Measurements from ENCODE around the gene NRL.

Gene NRL

GRCh38 chr14:24114532-24115421, at the start of gene NRL, which contains the start of gene DCAF11:
Gene NRL, minus strand, starts transcription at chr14:24114949. Its CDS starts 32,101 bp downstream, at chr14:24082848.
Gene DCAF11, plus strand, starts transcription at chr14:24114777. Its CDS starts 818 bp downstream, at chr14:24115595.
- TF ChIP-seq, protein P1, sequence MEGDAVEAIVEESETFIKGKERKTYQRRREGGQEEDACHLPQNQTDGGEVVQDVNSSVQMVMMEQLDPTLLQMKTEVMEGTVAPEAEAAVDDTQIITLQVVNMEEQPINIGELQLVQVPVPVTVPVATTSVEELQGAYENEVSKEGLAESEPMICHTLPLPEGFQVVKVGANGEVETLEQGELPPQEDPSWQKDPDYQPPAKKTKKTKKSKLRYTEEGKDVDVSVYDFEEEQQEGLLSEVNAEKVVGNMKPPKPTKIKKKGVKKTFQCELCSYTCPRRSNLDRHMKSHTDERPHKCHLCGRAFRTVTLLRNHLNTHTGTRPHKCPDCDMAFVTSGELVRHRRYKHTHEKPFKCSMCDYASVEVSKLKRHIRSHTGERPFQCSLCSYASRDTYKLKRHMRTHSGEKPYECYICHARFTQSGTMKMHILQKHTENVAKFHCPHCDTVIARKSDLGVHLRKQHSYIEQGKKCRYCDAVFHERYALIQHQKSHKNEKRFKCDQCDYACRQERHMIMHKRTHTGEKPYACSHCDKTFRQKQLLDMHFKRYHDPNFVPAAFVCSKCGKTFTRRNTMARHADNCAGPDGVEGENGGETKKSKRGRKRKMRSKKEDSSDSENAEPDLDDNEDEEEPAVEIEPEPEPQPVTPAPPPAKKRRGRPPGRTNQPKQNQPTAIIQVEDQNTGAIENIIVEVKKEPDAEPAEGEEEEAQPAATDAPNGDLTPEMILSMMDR (conservative IDR thresholded peaks at IDR 0.05), result no peak
- TF ChIP-seq ZFX (IDR thresholded peaks at IDR 0.05), result no peak
- peak within 1 kb of the TSS; percentile 97 for H3K27ac ChIP-seq

DNA sequence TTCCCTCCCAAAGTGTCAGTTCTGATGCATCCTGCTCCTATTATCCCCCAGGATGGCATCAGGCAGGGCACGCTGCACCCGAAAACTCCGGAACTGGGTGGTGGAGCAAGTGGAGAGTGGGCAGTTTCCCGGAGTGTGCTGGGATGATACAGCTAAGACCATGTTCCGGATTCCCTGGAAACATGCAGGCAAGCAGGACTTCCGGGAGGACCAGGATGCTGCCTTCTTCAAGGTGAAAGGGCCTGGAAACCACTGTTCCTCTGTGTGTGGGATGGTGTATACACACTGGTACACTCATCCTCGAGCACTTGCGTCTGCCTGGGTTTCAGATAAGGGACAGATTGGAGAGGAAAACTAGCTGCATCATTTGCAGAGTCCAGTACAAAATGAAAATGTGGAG, 47.3 kb upstream of the NRL start:
- TF ChIP-seq ZFX (IDR thresholded peaks at IDR 0.05), result no peak
- TF ChIP-seq, protein P1 (conservative IDR thresholded peaks at IDR 0.05), result no peak
- H3K27ac ChIP-seq, result no peak overlapping the region

DNA sequence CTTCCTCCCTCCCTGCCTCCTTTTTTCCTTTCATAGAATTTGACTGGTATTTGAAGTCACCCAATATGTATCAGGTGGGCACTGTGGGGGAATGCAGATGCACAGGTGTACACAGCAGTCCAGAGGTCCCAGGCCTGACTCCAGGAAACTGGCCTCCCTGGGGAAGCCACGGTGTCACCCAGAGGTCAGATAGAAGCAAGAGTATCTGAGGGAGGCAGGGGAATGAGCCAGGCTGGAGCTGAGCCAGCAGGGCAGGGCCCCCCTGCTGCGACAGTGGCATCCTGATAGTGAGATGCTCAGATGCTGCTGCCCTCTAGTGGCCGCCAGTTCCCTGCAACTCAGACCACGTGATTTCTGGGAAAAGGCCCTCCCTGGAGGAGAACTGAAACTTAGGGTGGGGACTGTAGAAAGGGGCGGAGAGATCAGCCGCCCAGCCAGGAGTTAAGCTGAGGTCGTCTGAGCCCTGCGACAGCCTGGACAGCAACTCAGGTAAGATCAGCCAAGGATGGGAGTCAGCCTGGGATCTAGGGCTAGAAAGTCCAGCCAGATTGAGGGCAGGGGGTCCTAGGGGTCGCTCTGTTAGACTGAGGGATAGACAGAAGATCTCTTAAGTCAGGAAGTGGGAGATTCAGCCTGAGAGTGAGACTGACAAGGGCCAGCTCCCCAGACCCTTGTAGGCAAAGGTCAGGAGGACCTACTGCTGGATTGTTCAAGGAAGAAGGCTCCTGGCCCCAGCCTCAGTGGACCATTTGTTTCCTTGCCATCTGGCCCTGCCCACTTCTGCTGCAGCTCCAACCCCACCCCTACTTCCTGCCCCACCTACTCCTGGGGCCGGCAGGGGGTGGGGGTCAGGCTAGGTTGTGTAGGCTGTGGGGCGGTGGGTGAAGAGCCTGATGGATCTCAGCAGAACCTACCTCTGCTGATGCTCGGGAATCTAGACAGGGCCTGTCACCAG, 46.4 kb upstream of the NRL start, which contains the start of gene IRF9:
IRF9 (plus strand) TSS at position 416 of the 955 bp plus-strand sequence. CDS start 880 bp downstream, outside the sequence.
- TF ChIP-seq ZFX (IDR thresholded peaks at IDR 0.05), result no peak
- TF ChIP-seq, protein P1 (conservative IDR thresholded peaks at IDR 0.05), result peak; percentile 95
- H3K27ac ChIP-seq, result peak within 1 kb of the TSS; percentile 23; the same call in 1 of the 2 replicates

DNA sequence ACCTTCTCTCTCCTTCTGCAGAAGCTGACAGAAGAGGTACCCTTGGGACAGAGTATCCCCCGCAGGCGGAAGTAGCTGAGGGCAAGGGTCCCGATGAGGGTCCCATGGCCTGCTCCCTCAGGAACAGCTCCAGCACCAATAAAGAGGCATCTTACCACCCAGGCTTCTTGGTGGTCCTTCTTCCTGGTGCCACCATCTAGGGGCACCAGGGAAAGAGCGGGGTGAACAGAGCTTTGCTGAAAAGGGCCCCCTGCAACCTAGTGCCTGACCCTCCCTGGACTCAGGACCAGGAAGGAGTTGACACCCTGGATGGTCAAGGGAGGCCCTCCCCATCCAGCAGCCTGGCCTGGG, 45.7 kb upstream of the NRL start:
- no peak overlapping the region for H3K27ac ChIP-seq

DNA sequence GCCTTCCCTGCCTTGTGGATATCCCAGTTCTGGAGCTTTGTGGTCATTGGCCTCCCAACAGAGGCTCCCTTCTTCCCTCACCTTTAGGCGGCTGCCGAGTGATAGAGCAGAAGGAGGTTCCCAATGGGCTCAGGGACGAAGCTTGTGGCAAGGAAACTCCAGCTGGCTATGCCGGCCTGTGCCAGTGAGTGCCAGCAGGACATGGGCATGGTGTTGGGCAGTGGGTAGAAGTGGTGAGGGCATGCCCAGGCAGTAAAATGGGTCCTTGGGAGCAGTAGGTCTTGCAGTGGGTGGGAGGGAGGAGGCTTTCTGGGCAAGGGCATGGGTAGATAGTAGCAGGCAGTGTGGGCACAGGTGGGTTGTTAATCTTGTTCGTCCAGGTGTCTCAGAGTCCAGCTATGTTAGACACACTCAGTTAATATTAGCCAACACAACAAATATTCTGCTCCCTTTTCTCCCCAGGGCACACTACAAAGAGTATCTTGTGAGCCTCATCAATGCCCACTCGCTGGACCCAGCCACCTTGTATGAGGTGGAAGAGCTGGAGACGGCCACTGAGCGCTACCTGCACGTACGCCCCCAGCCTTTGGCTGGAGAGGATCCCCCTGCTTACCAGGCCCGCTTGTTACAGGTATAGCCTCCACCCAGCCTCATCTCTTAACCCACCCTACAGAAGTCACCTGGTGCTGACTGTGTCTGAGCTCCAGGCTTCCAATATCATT, 45.2 kb upstream of the NRL start:
- no peak overlapping the region for H3K27ac ChIP-seq
- no peak for TF ChIP-seq ZFX (IDR thresholded peaks at IDR 0.05)
- TF ChIP-seq, protein P1 (conservative IDR thresholded peaks at IDR 0.05), result no peak

More for the DNA sequence above, 45.7 kb upstream of the NRL start:
- TF ChIP-seq ZFX (IDR thresholded peaks at IDR 0.05), result no peak
- TF ChIP-seq, protein P1 (conservative IDR thresholded peaks at IDR 0.05), result no peak

GRCh38 chr14:24157331-24157730, 42.6 kb upstream of the NRL start:
- no peak for TF ChIP-seq ZFX (IDR thresholded peaks at IDR 0.05)
- TF ChIP-seq, protein P1 (conservative IDR thresholded peaks at IDR 0.05), result no peak

More at GRCh38 chr14:24157331-24157730, 42.6 kb upstream of the NRL start:
- H3K27ac ChIP-seq, result no peak overlapping the region
